Activated CD4-positive, alpha-beta T cell treated with anti-CD3 and anti-CD28 coated beads for 24 hours (primary cell): ENCODE data around the gene TRIM17.

ENCODE experiments used
- DNase-seq, 2 donors: peaks; one replicate each; pipeline ENCODE4 v3.0.0-alpha.2; 2020; ENCODE audit warnings: low read depth in 2 of 2

TRIM17 gene

DNA sequence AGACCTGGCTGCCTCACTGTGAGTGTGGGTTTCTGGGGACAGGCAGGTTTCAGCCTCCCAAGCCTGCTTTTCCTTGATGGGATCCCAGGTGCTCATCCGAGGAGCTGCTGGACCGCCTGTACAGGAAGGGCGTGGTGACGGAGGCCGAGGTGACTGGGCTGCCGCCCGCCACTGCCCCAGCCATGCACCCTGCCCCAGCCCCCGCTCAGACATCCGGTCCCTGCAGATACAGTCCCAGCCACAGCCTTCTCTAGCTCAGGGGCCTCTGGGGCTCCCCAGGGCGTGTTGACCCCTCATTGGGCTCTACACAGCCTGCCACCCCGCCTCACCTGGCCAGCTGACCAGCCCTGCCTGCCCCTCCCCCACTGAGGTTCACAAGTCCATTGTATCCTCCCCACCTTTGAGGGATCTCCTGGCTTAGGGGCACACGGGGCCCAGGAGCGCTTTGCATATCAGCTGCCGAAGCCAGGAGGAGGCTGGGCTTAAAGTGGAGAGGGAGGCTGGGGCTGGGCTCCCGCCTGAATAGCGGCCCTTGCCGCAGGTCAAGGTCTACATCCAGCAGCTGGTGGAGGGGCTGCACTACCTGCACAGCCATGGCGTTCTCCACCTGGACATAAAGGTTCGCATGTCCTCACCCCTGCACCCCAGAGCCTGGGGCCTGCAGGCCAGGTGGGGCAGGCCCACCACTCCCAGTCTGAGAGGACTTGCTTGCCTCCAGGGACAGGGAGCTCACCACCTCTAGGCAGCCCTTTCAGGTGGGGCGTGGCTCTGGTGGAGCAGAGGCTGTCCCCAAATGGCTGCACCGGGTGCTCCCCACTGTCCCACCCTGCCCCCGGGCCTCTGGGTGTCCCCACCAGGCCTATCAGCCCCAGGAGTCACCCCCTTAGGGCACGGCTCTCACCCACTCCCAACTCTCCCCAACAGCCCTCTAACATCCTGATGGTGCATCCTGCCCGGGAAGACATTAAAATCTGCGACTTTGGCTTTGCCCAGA, 48.6 kb downstream of the TRIM17 start:
- DNase-seq: no peak

DNA sequence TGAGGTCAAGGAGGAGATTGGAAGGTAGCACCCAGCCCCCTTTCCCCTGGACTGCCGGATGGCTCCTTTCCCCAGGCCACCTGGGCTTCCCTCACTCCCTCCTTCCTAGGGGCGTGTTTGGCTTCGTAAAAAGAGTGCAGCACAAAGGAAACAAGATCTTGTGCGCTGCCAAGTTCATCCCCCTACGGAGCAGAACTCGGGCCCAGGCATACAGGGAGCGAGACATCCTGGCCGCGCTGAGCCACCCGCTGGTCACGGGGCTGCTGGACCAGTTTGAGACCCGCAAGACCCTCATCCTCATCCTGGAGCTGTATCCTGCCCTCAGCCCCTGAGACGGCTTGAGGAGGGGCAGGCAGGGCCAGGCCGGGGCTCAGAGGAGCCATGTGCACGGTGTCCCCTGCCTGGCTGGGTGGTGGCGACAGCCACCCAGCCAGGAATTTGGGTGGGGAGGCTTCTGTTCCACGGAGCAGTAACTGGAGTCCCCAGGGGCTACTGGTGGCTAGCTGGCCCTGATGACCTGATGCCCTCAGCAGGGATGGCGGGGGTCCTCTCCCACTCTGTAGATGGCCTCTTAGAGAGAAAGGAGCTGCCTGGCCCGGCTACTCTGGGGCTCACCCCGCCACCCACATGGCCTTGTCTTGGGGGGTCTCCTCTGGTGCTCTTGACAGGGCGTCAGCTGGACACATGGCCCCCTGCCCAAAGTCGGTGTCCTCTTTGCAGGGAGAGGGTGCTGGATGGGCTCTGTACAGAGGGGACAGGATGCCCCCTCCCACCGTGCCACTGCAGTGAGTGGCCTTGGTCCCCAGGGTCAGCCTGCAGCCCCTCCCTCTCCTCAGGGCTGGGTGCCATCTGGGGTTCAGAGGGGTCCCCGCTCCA, 49.6 kb downstream of the TRIM17 start:
- DNase-seq: no peak

DNA sequence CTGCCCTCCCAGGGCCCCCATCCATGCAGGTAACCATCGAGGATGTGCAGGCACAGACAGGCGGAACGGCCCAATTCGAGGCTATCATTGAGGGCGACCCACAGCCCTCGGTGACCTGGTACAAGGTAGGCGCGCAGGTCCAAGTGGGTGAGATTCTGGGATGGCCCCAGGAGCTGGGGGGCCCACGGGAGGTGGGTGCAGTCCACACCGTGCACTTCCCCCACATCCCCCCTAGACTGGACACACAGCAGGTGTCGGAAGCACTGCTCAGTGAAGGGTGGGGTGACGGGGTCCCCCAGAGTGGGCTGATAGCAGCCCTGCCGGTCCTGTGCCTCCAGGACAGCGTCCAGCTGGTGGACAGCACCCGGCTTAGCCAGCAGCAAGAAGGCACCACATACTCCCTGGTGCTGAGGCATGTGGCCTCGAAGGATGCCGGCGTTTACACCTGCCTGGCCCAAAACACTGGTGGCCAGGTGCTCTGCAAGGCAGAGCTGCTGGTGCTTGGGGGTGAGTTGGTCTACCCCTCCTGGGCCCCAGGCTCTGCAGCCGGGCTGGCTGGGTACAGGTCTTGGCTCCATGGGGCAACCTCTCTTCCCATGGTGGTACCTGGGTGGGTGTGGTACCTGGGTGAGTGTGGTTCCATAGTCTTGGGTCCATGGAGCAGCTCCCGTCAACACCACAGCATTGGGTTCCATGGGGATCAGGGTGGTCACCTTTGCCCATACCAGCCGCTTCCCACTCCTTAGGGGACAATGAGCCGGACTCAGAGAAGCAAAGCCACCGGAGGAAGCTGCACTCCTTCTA, 50.4 kb downstream of the TRIM17 start:
- DNase-seq: no peak

DNA sequence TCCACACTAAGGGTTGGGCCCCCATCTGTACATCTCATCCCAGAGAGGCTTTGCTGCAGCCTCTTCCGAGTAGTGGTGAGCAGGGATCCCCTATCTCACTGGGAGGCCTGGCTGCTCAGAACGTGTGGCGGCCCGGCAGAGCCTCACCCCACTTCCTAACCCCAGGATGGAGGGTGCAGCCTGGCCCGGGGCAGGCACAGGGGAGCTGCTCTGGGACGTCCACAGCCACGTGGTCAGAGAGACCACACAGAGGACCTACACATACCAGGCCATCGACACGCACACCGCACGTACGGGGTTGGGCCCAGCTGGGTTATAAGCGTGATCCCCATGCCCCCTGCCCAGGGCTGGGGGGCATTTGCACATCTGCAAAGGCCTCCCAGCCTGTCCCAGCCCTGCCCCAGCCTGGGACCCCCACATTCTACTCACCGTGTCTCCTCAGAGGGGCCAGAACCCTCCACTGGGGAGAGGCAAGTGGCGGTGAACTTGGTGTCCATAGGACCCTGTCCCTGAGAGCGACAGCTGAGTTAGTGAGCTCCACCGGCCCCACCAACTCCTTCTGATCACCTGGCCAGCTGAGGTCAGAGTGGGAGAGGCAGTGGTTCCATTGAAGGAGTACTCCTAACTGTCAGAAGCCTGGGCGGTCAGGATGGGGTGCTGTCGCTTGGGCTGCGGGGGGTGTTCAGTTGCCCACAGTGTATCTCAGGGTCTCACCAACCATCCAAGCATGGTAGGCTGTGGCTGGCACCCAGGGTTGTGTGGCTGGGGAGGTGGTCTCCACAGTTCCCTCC, 51.2 kb downstream of the TRIM17 start:
- DNase-seq: no peak

DNA sequence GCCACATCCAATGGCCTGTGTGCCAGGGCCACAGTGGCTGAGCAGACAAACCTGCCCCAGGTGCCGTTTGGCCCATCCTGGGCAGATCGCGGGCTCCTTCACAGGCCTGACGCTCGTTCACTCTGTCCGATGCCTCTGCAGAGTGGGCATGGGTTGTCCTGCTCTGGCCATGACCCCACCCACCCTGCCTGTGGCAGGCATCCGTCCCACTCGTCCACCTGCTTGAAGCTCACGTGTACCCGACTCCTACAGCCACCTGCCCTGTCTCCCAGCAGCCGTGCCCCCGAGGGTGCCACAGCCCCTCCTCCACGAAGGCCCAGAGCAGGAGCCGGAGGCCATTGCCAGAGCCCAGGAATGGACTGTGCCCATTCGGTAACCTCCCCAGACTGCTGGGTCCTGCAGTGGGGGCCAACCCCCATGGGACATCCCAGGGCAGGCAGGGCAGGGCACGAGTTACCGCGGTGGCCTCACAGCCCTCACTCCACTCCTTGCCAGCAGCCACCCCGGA, 51.9 kb downstream of the TRIM17 start:
- no peak for DNase-seq

DNA sequence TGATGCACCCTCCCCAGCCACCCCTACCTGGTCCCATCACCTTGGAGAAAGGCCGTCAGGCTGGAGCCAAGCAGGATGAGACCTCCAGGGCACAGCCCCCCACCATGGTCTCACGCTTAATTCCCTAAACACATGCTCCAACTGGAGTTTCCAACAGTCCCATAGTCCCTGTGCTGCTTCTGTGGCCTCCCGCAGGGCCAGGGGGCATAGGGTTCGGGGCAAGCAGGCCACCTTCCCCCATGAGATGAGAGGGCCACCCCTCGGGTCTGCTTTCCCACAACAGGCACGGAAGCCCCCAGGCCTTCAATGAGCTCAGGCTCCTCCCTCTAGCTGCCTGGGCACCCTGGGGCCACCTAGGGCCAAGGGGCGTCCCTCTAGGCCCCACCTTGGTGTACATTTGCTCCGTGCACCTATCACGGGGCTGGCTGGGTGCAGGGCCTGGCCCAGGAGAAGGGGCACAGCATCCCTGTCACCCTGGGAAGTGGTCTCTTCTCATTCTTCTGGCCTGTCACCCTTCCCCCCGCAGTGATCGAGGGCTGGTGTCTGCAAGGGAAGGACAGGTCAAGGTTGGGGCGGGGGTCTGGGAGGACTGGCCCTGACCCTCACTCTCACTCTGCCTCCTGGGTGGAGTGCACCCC, 52.5 kb downstream of the TRIM17 start:
- DNase-seq: no peak

DNA sequence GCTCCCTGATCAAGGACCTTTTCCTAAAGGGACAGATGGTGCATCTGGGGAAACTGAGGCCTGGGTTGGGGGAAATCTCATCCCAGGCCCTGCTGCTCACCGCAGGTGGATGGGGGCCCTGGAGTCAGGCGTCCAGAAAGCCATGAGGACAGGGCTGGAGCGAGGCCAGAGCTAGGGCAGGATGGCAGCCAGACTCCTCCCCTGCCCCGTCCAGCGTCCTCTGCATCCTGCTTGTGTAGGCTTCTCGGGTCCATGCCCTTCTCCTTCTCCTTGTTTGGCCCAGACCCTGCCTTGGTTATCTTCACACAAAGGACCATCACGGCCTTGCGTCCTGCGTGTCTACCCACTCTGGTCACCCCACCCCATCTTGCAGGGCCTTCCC, 53.0 kb downstream of the TRIM17 start:
- no peak for DNase-seq

DNA sequence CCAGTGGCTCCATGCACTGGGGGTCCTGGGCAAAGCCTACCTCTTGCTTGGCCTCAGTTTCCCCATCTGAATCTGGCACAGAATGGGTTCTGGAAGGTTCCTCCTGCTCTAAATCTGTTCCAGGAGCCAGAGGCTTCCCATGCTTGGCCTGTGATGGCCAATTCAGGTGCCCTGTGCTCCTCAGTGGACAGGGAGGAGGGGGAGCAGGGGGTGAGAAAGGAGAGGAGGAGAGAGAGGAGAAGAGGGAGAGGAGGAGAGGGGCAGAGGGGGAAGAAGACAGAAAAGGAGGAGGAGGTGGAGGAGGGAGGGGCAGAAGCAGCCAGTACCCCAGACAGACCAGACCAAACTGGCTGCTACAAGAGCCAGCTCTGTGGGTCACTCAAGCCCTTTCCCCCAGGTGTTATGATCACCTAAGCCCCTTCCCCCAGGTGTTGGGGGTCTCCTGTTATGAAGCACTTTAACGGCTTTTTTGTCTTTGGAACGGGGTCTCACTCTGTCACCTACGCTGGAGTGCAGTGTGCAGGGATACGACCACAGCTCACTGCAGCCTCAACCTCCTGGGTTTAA, 53.7 kb downstream of the TRIM17 start:
- no peak for DNase-seq

DNA sequence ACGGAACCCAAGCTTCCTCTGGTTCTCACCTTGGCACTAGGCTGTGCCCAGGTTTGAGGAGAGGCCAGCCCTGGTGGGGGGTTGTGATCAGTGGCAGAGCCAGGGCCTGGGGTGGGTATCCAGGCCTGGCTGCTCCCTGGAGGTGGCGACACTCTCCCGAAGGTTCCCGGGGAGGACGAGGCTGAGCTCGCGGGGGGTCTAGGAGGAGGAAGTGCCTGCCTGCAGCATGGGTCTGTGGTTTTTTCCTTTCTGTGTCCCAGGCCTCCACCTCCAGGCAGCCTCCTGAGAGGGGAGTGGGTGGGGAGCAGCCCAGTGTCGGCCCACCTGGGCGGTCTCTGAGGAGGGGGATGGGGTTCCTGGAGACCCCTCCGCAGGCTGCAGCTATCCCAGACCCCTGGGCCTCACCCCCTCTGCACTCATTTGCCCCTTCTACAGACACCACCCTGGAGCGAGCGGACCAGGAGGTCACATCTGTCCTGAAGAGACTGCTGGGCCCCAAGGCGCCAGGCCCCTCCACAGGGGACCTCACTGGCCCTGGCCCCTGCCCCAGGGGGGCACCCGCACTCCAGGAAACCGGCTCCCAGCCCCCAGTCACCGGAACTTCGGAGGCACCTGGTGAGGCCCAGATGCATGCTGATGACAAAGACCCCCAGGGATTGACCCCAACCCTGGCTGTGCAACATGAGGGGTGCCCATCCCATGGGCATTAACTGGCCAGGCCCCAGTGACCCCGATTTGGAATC, 54.3 kb downstream of the TRIM17 start:
- no peak for DNase-seq

DNA sequence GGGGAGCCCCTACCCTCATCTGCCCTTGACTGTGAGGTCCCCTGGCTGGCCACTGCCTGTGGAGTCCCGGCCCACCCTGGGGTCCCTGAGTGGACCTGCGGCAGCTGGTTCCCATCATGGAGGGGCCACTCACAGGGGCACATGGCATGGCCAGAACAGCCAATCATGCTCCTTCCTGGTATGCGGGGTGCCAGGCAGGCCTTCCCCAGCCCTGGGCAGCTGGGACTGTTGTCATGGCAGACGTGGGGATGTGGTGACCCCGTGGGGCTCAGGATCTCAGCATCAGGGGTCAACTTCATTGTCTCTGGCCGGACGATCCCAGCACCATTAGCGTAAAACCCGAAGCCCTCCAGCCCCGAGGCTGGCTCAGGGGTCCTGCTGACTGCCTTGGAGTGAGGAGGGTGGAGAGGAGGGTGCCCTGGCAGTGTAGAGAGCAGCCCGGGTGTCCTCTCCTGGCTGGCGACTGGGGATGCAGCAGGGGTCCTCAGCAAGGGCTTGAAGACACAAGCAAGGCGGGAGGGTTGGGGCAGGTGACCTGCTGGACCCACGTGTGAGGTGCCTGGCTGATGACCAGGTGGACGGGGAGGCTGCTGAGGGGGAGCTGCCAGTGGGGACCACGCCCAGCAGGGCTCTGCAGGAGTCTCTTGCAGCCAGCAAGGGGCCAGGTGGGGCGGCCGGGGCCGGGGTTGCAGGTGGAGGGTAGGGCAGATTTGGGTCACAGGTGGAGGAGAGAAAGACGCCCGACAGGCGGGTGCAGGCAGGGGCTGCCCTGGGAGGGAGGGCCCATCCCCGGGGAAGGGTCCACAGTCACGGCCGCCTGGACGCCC, 55.1 kb downstream of the TRIM17 start:
- no peak for DNase-seq

DNA sequence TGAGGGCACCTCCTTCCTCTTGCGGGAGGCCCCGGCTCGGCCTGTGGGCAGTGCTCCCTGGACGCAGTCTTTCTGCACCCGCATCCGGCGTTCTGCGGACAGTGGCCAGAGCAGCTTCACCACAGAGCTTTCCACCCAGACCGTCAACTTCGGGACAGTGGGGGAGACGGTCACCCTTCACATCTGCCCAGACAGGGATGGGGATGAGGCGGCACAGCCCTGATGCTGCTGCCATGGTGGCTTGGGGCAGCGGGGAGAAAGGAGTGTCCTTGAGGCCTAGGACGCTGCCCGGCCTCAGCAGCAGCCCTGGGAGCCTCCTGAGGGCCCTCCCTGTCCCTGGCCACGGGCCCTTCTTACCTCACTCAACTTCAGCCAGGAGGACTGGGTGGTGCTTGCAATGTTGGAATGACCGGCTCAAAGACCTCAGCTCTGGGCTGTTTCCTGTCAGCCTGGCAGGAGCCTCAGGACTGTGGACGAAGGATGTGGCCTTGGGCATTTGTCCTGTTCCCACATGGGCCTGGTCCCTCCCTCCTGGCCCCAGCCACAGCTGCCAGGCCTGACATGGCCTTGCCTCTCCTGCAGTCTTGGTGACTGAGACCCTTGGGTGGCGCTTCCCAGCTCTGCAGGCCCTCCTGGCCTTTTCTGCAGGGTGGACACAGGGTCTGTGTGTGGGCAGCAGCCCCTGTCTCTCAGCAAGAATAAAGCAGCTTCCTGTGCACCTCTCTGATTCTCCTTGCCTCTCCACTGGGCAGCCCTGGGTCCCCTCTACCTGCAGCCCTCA, 55.9 kb downstream of the TRIM17 start:
- DNase-seq: no peak

DNA sequence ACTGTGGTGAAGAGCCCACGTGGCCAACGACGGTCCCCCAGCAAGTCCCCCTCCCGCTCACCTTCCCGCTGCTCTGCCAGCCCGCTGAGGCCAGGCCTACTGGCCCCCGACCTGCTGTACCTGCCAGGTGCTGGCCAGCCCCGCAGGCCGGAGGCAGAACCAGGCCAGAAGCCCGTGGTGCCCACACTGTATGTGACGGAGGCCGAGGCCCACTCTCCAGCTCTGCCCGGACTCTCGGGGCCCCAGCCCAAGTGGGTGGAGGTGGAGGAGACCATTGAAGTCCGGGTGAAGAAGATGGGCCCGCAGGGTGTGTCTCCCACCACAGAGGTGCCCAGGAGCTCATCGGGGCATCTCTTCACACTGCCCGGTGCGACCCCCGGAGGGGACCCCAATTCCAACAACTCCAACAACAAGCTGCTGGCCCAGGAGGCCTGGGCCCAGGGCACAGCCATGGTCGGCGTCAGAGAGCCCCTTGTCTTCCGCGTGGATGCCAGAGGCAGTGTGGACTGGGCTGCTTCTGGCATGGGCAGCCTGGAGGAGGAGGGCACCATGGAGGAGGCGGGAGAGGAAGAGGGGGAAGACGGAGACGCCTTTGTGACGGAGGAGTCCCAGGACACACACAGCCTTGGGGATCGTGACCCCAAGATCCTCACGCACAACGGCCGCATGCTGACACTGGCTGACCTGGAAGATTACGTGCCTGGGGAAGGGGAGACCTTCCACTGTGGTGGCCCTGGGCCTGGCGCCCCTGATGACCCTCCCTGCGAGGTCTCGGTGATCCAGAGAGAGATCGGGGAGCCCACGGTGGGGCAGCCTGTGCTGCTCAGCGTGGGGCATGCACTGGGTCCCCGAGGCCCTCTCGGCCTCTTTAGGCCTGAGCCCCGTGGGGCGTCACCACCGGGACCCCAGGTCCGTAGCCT, 56.8 kb downstream of the TRIM17 start:
- DNase-seq: no peak

DNA sequence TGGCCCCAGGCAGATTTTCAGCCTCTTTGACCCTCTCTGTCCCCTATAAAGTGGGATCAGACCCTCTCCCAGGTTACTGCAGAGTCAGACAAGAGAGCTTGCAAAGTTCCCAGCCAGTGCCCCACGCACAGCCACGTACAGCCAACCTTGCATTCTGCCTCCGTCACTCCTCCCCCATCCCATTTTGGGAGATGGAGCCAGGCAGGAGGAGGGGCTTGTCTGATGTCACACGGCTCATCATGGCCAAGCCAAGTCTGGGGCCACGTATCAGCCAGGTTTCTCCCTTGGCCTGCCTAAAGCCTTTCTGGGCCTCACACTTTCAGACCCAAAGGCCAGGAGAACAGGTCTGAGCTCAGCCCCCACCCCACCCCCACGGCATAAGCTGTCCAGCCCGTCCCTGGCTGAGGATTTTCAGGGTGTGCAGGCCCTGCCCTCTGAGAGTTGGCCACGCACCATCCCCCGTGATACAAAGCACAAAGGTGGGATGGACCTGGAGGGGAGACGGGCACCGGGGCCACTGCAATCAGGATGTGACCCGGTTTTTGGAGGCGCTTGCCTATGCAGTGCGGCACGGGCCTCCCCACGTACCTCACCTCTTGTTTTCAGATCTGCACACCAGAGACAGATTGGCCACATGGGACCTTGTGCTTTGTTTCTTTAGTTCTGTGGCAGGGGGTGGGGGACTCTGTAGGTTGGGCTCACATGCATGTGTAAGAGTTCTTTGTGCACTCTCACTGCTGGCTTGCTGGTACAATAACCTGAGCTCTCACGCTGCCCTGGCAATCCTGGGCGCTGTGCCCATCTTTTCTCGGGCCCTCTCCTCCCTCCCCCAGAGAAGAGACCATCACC, 57.7 kb downstream of the TRIM17 start:
- DNase-seq: no peak

DNA sequence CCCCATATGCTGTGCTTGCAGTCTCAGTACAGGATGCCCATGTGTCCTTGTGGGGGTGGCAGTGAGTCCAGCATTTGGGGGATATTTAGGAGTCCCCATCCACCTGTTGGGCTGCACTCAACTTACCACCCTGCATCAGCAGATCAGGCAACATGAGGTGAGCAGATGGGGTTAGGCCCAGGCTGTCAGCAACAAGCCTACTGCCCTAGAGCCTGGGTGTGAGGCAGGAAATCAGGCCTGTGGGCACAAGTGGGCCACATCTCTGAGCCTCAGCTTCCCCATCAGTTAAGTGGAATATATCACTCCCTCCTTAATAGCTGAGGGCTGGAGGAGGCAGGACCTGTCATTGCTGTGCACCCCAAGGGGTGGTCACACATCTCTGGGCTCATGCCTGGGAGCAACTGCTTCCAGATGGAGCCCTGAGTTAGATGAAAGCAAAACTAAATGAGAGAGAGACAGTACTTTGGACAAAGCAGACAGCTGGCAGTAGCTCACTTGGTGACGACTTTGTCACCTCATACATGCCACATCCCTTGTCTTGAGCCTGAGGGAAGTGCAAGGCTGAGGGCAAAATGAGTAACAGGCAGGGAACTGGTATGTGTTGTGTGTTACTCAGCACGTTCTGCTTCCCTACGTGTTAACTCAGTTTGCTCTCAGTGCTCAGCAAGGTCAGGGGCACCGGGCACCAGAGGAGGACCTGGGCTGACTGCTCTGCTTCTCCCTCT, 58.5 kb downstream of the TRIM17 start:
- no peak for DNase-seq
